Measurements from ENCODE around the gene EPHA6.
"Not testable (repeated sequence)": the region's sequence is repeated elsewhere in the genome, so short reads cannot be mapped to it uniquely, and the experiment has no call there.

EPHA6 gene

GRCh38 chr3:97485206-97485605 is 670.8 kb downstream of the EPHA6 start:
- DNase-seq, result no peak

- no peak for DNase-seq
These were observed 673.2 kb downstream of the EPHA6 start for GRCh38 chr3:97487587-97487986.

GRCh38 chr3:97488741-97489140 is 674.3 kb downstream of the EPHA6 start:
- no peak for DNase-seq

GRCh38 chr3:97495896-97496295 is 681.5 kb downstream of the EPHA6 start:
- DNase-seq, result no peak

GRCh38 chr3:97497138-97497537 is 682.7 kb downstream of the EPHA6 start:
- DNase-seq, result no peak

GRCh38 chr3:97504463-97504862 is 690.1 kb downstream of the EPHA6 start:
- DNase-seq, result no peak

GRCh38 chr3:97510795-97511194 is 696.4 kb downstream of the EPHA6 start:
- DNase-seq, result no peak

- no peak for DNase-seq
These were observed 700.7 kb downstream of the EPHA6 start for GRCh38 chr3:97515076-97515475.

- no peak for DNase-seq
These were observed 716.3 kb downstream of the EPHA6 start for GRCh38 chr3:97530691-97531090.

- DNase-seq, result not testable (repeated sequence)
These were observed 733.2 kb downstream of the EPHA6 start for GRCh38 chr3:97547573-97547972.

GRCh38 chr3:97550408-97550807 is 736.0 kb downstream of the EPHA6 start:
- no peak for DNase-seq

GRCh38 chr3:97552186-97552585 is 737.8 kb downstream of the EPHA6 start:
- DNase-seq, result no peak

- no peak for DNase-seq
These were observed 761.3 kb downstream of the EPHA6 start for GRCh38 chr3:97575742-97576141.

- no peak for DNase-seq
These were observed 761.8 kb downstream of the EPHA6 start for GRCh38 chr3:97576221-97576620.

- DNase-seq, result no peak
These were observed 765.0 kb downstream of the EPHA6 start for GRCh38 chr3:97579365-97579764.

GRCh38 chr3:97610626-97611025 is 796.2 kb downstream of the EPHA6 start:
- DNase-seq, result no peak

GRCh38 chr3:97612632-97613031 is 798.2 kb downstream of the EPHA6 start:
- DNase-seq, result no peak

- no peak for DNase-seq
These were observed 798.7 kb downstream of the EPHA6 start for GRCh38 chr3:97613139-97613538.

- not testable (repeated sequence) for DNase-seq
These were observed 806.1 kb downstream of the EPHA6 start for GRCh38 chr3:97620514-97620913.

GRCh38 chr3:97636465-97636864 is 822.1 kb downstream of the EPHA6 start:
- no peak for DNase-seq

GRCh38 chr3:97646932-97647331 is 832.5 kb downstream of the EPHA6 start:
- no peak for DNase-seq

GRCh38 chr3:97647441-97647982 is 833.1 kb downstream of the EPHA6 start:
- DNase-seq, result no peak

- no peak for DNase-seq
These were observed 841.6 kb downstream of the EPHA6 start for GRCh38 chr3:97655971-97656370.

- DNase-seq, result no peak
These were observed 842.2 kb downstream of the EPHA6 start for GRCh38 chr3:97656638-97657037.

GRCh38 chr3:97658668-97659285 is 844.4 kb downstream of the EPHA6 start:
- no peak for DNase-seq

All from activated CD4-positive, alpha-beta T cell treated with anti-CD3 and anti-CD28 coated beads for 48 hours (primary cell).